Large intestine (tissue), 3 donors: ENCODE results near the gene LATS2. TPM values are rescaled to one million over a fixed set of nuclear protein-coding genes. Genes with fewer than 3 reads are reported as not detected.

Source experiments
- DNase-seq, 2 donors: peaks; one replicate each; pipeline versions ENCODE4 v3.0.0 to v3.0.0-alpha.2; 2013
- H3K27ac ChIP-seq: one replicate; pipeline ENCODE4 v1.5.1; 2013; ENCODE audit warnings: low read length
- H3K27me3 ChIP-seq: 2 replicates; pipeline ENCODE4 v1.6.1; 2013; ENCODE audit warnings: low read length; ENCODE audit not compliant: control insufficient read depth, insufficient read depth
- H3K36me3 ChIP-seq: 2 replicates; pipeline ENCODE4 v1.6.1; 2013; ENCODE audit warnings: low read length; ENCODE audit not compliant: control insufficient read depth, insufficient read depth
- H3K4me1 ChIP-seq: one replicate; pipeline ENCODE4 v1.6.1; 2013; ENCODE audit warnings: low read length; ENCODE audit not compliant: control insufficient read depth, insufficient read depth
- H3K4me3 ChIP-seq: one replicate; pipeline ENCODE4 v1.5.1; 2013; ENCODE audit warnings: low read length
- H3K9me3 ChIP-seq: one replicate; pipeline ENCODE4 v1.6.1; 2013; ENCODE audit warnings: mild to moderate bottlenecking, low read depth, low read length, moderate library complexity; ENCODE audit not compliant: control insufficient read depth
- WGBS: methylation state at CpG from one replicate; pipeline ENCODE4 v1.1.5; 2013; ENCODE audit warnings: low lambda C conversion rate; ENCODE audit not compliant: insufficient coverage; 5-methylcytosine and 5-hydroxymethylcytosine counted together
- polyA plus RNA-seq: library from polyadenylated mRNA; unstranded; fragments of 120-200 nt; gene quantifications from one replicate; pipeline ENCODE4 v1.2.1, GENCODE V29; 2013

LATS2 gene
- polyA plus RNA-seq, 1 donor = 7.4 TPM

GRCh38 chr13:21088534-21088933 is 27.1 kb upstream of the LATS2 start:
- H3K27ac ChIP-seq = no peak overlapping the region
- WGBS = no CpG with 5 or more reads among the region's 1 CpG
- peaks cover 3% of the 10 kb centered on the region for H3K27me3 ChIP-seq
- no peaks in the 10 kb centered on the region for H3K9me3 ChIP-seq
- H3K4me1 ChIP-seq = no peaks in the 10 kb centered on the region
- no peak for DNase-seq
- H3K36me3 ChIP-seq = no peaks in the 10 kb centered on the region
- no peak overlapping the region for H3K4me3 ChIP-seq

GRCh38 chr13:21086929-21087328 is 25.5 kb upstream of the LATS2 start:
- DNase-seq = no peak
- Histone ChIP-seq H3K4me3 (no peak overlapping the region), H3K36me3 (no peaks in the 10 kb centered on the region), H3K27me3 (peaks cover 3% of the 10 kb centered on the region), H3K27ac (no peak overlapping the region), H3K9me3 (no peaks in the 10 kb centered on the region), H3K4me1 (no peaks in the 10 kb centered on the region)
- no CpG with 5 or more reads among the region's 2 CpGs for WGBS

- H3K27ac ChIP-seq = no peak overlapping the region
- 93% methylated on average over 4 of the region's 7 CpGs for WGBS
- H3K36me3 ChIP-seq = no peaks in the 10 kb centered on the region
Observed at GRCh38 chr13:21081926-21082325, 20.5 kb upstream of the LATS2 start.

GRCh38 chr13:21080593-21080891 is 19.2 kb upstream of the LATS2 start:
- WGBS = 80% methylated on average over 1 of the region's 3 CpGs
- H3K4me3 ChIP-seq = no peak overlapping the region
- no peaks in the 10 kb centered on the region for H3K4me1 ChIP-seq
- H3K36me3 ChIP-seq = no peaks in the 10 kb centered on the region
- H3K27ac ChIP-seq = no peak overlapping the region
- peaks cover 27% of the 10 kb centered on the region for H3K27me3 ChIP-seq
- DNase-seq = no peak
- no peaks in the 10 kb centered on the region for H3K9me3 ChIP-seq

More at GRCh38 chr13:21081926-21082325, 20.5 kb upstream of the LATS2 start:
- DNase-seq = no peak
- H3K4me1 ChIP-seq = no peaks in the 10 kb centered on the region
- peaks cover 20% of the 10 kb centered on the region for H3K27me3 ChIP-seq
- H3K4me3 ChIP-seq = no peak overlapping the region
- H3K9me3 ChIP-seq = no peaks in the 10 kb centered on the region

GRCh38 chr13:21079761-21080592 is 18.6 kb upstream of the LATS2 start:
- no peaks in the 10 kb centered on the region for H3K4me1 ChIP-seq
- H3K4me3 ChIP-seq = no peak overlapping the region
- H3K27me3 ChIP-seq = peaks cover 32% of the 10 kb centered on the region
- H3K27ac ChIP-seq = no peak overlapping the region
- no peaks in the 10 kb centered on the region for H3K36me3 ChIP-seq
- no peak for DNase-seq
- H3K9me3 ChIP-seq = no peaks in the 10 kb centered on the region
- no CpG with 5 or more reads among the region's 14 CpGs for WGBS

- H3K9me3 ChIP-seq = no peaks in the 10 kb centered on the region
- no peak overlapping the region for H3K4me3 ChIP-seq
- no peaks in the 10 kb centered on the region for H3K36me3 ChIP-seq
- no peak overlapping the region for H3K27ac ChIP-seq
- H3K27me3 ChIP-seq = peaks cover 39% of the 10 kb centered on the region
- H3K4me1 ChIP-seq = no peaks in the 10 kb centered on the region
- 100% methylated on average over 1 of the region's 3 CpGs for WGBS
- DNase-seq = no peak
Observed at GRCh38 chr13:21079221-21079620, 17.8 kb upstream of the LATS2 start.

GRCh38 chr13:21078501-21078900 is 17.1 kb upstream of the LATS2 start:
- DNase-seq = no peak
- no peak overlapping the region for H3K4me3 ChIP-seq
- H3K4me1 ChIP-seq = no peaks in the 10 kb centered on the region
- no peaks in the 10 kb centered on the region for H3K36me3 ChIP-seq
- no peaks in the 10 kb centered on the region for H3K9me3 ChIP-seq
- H3K27me3 ChIP-seq = peaks cover 39% of the 10 kb centered on the region
- 80% methylated on average over 2 of the region's 4 CpGs for WGBS
- no peak overlapping the region for H3K27ac ChIP-seq

- H3K4me3 ChIP-seq = no peak overlapping the region
- H3K36me3 ChIP-seq = no peaks in the 10 kb centered on the region
- no peaks in the 10 kb centered on the region for H3K9me3 ChIP-seq
- H3K27me3 ChIP-seq = peaks cover 39% of the 10 kb centered on the region
- no peak overlapping the region for H3K27ac ChIP-seq
- H3K4me1 ChIP-seq = no peaks in the 10 kb centered on the region
- no peak for DNase-seq
- 92% methylated on average over 2 of the region's 24 CpGs for WGBS
Observed at GRCh38 chr13:21077788-21078353, 16.5 kb upstream of the LATS2 start.

GRCh38 chr13:21077076-21077787 is 15.8 kb upstream of the LATS2 start:
- 83% methylated on average over 6 of the region's 20 CpGs for WGBS
- H3K36me3 ChIP-seq = no peaks in the 10 kb centered on the region
- H3K4me3 ChIP-seq = no peak overlapping the region
- no peak for DNase-seq
- no peaks in the 10 kb centered on the region for H3K9me3 ChIP-seq
- no peak overlapping the region for H3K27ac ChIP-seq
- no peaks in the 10 kb centered on the region for H3K4me1 ChIP-seq
- H3K27me3 ChIP-seq = peaks cover 39% of the 10 kb centered on the region

- DNase-seq = no peak
- H3K4me1 ChIP-seq = no peaks in the 10 kb centered on the region
- peaks cover 44% of the 10 kb centered on the region for H3K27me3 ChIP-seq
- WGBS = no CpG with 5 or more reads among the region's 18 CpGs
- no peaks in the 10 kb centered on the region for H3K9me3 ChIP-seq
- no peaks in the 10 kb centered on the region for H3K36me3 ChIP-seq
- H3K27ac ChIP-seq = no peak overlapping the region
- no peak overlapping the region for H3K4me3 ChIP-seq
Observed at GRCh38 chr13:21076253-21076652, 14.9 kb upstream of the LATS2 start.
